Prostate gland (tissue), 2 donors: ENCODE measurements around the gene PSMB2. TPM values are rescaled to one million over a fixed set of nuclear protein-coding genes. Genes with fewer than 3 reads are reported as not detected.
A peak's percentile ranks its signal among the peaks of the same experiment; 100 is the strongest.

ENCODE experiments used
- DNase-seq: peaks from one replicate; pipeline ENCODE4 v3.0.0-alpha.2; 2019; ENCODE audit warnings: low spot score
- H3K27ac ChIP-seq, 2 donors: fragments of 200-600 bp; sonication (generic); 2 replicates each; pipeline ENCODE4 v1.5.1; 2017 to 2019
- H3K27me3 ChIP-seq: fragments of 200-600 bp; sonication (generic); replicated peaks from 2 replicates; pipeline ENCODE4 v1.5.1; 2019; ENCODE audit not compliant: insufficient read depth
- H3K36me3 ChIP-seq, 2 donors: fragments of 200-600 bp; sonication (generic); 1 replicate in 1 of 2; 2 replicates in 1 of 2; pipeline versions ENCODE4 v1.5.1 to v1.8.1; 2017 to 2019
- H3K4me1 ChIP-seq: fragments of 200-600 bp; sonication (generic); replicated peaks from 2 replicates; pipeline ENCODE4 v1.5.1; 2019
- H3K4me3 ChIP-seq, 2 donors: fragments of 200-600 bp; sonication (generic); 2 replicates each; pipeline ENCODE4 v1.5.1; 2017 to 2019
- H3K9me3 ChIP-seq: fragments of 200-600 bp; sonication (generic); 2 replicates; pipeline ENCODE4 v1.5.1; 2017
- CTCF ChIP-seq, 4 experiments: fragments of 200-600 bp in 2 of 4; fragments of 450-650 bp in 2 of 4; sonication (generic) in 2 of 4; IDR thresholded peaks; 1 replicate in 3 of 4; 2 replicates in 1 of 4; pipeline ENCODE4 v1.5.1; 2016 to 2019; ENCODE audit warnings: antibody characterized with exemption in 4 of 4, mild to moderate bottlenecking in 2 of 4, moderate library complexity in 2 of 4
- POLR2A ChIP-seq: fragments of 450-650 bp; IDR thresholded peaks from one replicate; pipeline ENCODE4 v1.6.1; 2016; ENCODE audit warnings: antibody characterized with exemption, mild to moderate bottlenecking
- POLR2AphosphoS5 ChIP-seq: sonication (generic); formaldehyde crosslinking; IDR thresholded peaks from one replicate; pipeline ENCODE4 v1.6.1; 2017; ENCODE audit warnings: antibody characterized with exemption
- WGBS: methylation state at CpG from one replicate; pipeline ENCODE4 v1.1.5; 2018; 5-methylcytosine and 5-hydroxymethylcytosine counted together
- intact Hi-C: fragments of 100-400 bp; cut with DNase I; formaldehyde crosslinking; loops from one replicate; pipeline ENCODE4 v1.14.2; 2022
- total RNA-seq, 2 donors: library from RNA; depleted of rRNA; stranded (reverse); fragments of >200 nt; gene quantifications; one replicate each; pipeline ENCODE4 v1.1.0, GENCODE V29; 2016

Gene PSMB2
- total RNA-seq, 2 donors from 2014 or later, result 53.6 to 64.8 TPM

- Histone ChIP-seq H3K36me3 (no peaks in the 10 kb centered on the region), H3K4me1 (peaks cover 7% of the 10 kb centered on the region), H3K27ac (no peak overlapping the region), H3K4me3 (no peak overlapping the region), H3K27me3 (no peaks in the 10 kb centered on the region), H3K9me3 (no peaks in the 10 kb centered on the region)
- no peak for TF ChIP-seq POLR2AphosphoS5
- TF ChIP-seq POLR2A, result no peak
- TF ChIP-seq CTCF (IDR thresholded peaks at IDR 0.05), result no peak
- WGBS, result 95% methylated on average over 15 of the region's 15 CpGs
- intact Hi-C loops, result no loop called here
- no peak for DNase-seq
Observed at GRCh38 chr1:35561972-35562680, 79.2 kb downstream of the PSMB2 start.

DNA sequence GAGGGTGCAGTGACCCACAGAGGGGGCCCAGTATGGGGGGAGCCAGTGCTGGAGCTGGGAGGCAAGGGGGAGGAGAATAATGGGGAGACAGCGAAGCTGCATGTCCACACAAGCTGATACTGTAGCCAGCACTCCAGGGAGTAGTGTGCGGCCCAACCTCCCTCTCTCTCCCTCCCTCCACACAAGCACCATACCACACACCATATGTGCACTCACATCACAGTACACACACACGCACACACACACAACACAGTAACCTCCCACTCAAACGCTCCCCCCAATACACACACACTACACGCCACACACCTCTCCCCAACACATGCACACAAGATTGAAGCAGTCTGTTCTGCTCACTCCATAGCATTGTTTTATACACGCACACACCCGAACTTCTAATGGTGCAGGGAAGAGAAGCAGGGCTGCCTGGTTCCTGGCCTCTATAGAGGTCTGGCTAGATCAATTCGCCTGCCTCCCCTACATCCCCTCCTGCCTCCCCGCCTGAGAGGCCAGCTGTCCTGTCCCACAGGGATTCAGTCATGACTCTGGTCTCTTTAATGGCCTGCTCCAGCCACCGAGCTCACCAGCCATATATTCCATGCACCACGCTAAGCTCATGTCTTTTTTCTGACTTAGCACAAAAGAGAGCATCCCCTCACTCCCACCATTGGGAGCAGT, 79.9 kb downstream of the PSMB2 start:
- peak overlapping the region in 1 of 2 donors; percentile 25 for H3K27ac ChIP-seq
- no peak for TF ChIP-seq POLR2AphosphoS5
- TF ChIP-seq CTCF (IDR thresholded peaks at IDR 0.05), result no peak
- no peak for TF ChIP-seq POLR2A
- 62% methylated on average over 11 of the region's 11 CpGs for WGBS
- no peak for DNase-seq
- H3K36me3 ChIP-seq, result no peaks in the 10 kb centered on the region
- H3K27me3 ChIP-seq, result no peaks in the 10 kb centered on the region
- no peaks in the 10 kb centered on the region for H3K9me3 ChIP-seq
- intact Hi-C loops, result no loop called here
- no peak overlapping the region for H3K4me3 ChIP-seq
- H3K4me1 ChIP-seq, result peaks cover 7% of the 10 kb centered on the region

DNA sequence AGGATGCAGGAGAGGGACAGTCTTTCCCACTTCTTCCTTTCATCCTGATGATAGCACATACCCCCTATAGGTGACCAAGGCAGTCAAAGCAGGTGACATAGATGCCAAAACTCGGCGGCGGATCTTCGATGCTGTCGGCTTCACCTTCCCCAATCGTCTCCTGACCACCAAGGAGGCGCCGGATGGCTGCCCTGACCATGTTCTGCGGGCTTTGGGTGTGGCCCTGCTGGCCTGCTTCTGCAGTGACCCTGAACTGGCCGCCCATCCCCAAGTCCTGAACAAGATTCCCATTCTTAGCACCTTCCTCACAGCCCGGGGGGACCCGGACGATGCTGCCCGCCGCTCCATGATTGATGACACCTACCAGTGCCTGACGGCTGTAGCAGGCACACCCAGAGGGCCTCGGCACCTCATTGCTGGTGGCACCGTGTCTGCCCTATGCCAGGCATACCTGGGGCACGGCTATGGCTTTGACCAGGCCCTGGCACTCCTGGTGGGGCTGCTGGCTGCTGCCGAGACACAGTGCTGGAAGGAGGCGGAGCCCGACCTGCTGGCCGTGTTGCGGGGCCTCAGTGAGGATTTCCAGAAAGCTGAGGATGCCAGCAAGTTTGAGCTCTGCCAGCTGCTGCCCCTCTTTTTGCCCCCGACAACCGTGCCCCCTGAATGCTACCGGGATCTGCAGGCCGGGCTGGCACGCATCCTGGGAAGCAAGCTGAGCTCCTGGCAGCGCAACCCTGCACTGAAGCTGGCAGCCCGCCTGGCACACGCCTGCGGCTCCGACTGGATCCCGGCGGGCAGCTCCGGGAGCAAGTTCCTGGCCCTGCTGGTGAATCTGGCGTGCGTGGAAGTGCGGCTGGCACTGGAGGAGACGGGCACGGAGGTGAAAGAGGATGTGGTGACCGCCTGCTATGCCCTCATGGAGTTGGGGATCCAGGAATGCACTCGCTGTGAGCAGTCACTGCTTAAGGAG, 80.8 kb downstream of the PSMB2 start:
- H3K27me3 ChIP-seq, result no peaks in the 10 kb centered on the region
- H3K4me3 ChIP-seq, result no peak overlapping the region
- peak; percentile 83 for DNase-seq
- no peaks in the 10 kb centered on the region for H3K9me3 ChIP-seq
- H3K36me3 ChIP-seq, result no peaks in the 10 kb centered on the region
- WGBS, result 48% methylated on average over 38 of the region's 44 CpGs
- peak overlapping the region in 1 of 2 donors; percentile 25 for H3K27ac ChIP-seq
- TF ChIP-seq CTCF (IDR thresholded peaks at IDR 0.05), result no peak
- peak; percentile 68 for TF ChIP-seq POLR2AphosphoS5
- TF ChIP-seq POLR2A, result no peak
- H3K4me1 ChIP-seq, result peaks cover 7% of the 10 kb centered on the region
- intact Hi-C loops, result no loop called here

DNA sequence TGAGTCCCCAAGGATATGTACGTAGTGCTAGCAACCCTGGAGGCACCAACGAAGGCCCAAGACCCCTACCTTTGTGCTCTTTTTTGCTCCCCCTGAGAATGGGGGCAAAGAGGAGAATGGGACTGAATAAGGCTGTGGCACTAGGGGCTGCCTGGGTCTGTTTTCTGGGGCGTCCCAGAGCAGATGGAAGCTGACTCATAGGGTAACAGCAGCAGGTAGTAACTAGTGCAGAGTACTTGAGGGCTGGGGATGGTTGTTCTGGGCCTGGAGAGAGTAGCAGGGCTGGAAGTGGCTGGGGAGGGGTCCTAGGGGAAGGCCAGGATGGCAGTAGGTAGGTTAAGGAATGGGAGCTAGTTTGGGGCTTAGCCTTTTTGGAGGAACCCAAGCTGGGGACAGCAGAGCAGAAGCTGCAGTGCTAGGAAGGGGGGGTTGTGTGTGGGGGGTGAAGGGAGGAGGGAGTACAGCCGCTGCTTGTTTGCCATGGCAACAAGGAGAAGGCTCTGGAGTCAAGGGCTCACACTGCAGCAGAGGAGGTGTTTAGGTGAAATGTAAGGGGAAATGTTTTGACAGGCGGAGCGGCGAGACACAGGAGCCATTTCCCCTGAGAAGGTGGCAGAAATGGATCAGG, 81.9 kb downstream of the PSMB2 start:
- no peaks in the 10 kb centered on the region for H3K27me3 ChIP-seq
- no peak overlapping the region for H3K4me3 ChIP-seq
- no peaks in the 10 kb centered on the region for H3K36me3 ChIP-seq
- peaks cover 10% of the 10 kb centered on the region for H3K4me1 ChIP-seq
- no peak for DNase-seq
- TF ChIP-seq POLR2AphosphoS5 (no peak), CTCF (IDR thresholded peaks at IDR 0.05) (no peak), POLR2A (no peak)
- intact Hi-C loops, result loop anchor here (5.0 kb wide), 1 partner anchor 367 kb away; the partner anchor contains the start of gene SFPQ
- no peaks in the 10 kb centered on the region for H3K9me3 ChIP-seq
- no peak overlapping the region for H3K27ac ChIP-seq
- 79% methylated on average over 7 of the region's 7 CpGs for WGBS
